ENCODE results near the gene COL5A1.

DNA sequence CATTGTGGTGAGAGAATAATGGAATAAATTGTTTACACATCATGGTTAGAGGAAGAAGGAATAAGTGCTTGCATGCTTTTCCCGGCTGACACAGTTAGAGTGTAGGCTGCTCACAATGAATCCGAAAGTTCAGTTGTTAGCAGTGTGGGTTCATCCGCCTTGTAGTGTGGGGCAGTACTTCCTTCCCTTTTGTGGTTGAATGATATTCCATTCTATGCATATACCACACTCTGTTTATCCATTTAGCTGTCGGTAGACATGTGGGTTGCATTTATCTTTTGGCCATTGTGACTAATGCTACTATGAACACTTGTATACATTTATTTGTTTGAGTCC is 84.0 kb downstream of the COL5A1 start:
- TF ChIP-seq EZH2 (IDR thresholded peaks at IDR 0.05; ENCODE audit: insufficient read depth, poor library complexity, severe bottlenecking) (no peak), EZH2phosphoT487 (IDR thresholded peaks at IDR 0.05; ENCODE audit: insufficient read depth, low read depth) (no peak)
